Measurements from ENCODE around the gene CEP41. TPM values are rescaled to one million over a fixed set of nuclear protein-coding genes. Genes with fewer than 3 reads are reported as not detected.
"Not testable (repeated sequence)": the region's sequence is repeated elsewhere in the genome, so short reads cannot be mapped to it uniquely, and the experiment has no call there.

CEP41 gene
- total and polyA plus RNA-seq, 8 donors: 12.4 to 34.2 (median 28.6) TPM

GRCh38 chr7:130461272-130461671 is 20.5 kb upstream of the CEP41 start:
- Histone ChIP-seq H3K4me1 (no peaks in the 10 kb centered on the region), H3K9me3 (peaks cover 0 to 13% of the 10 kb centered on the region in 2 donors), H3K27ac (no peak overlapping the region), H3K36me3 (no peaks in the 10 kb centered on the region), H3K27me3 (no peaks in the 10 kb centered on the region), H3K4me3 (no peak overlapping the region)
- no peak for TF ChIP-seq CTCF (IDR thresholded peaks at IDR 0.05)
- intact Hi-C loops (cut with DNase I): no loop called here
- no peak for DNase-seq
- ATAC-seq: no peak

GRCh38 chr7:130458257-130458656 is 17.4 kb upstream of the CEP41 start:
- DNase-seq (no peak), ATAC-seq (no peak)
- no peaks in the 10 kb centered on the region for H3K4me1 ChIP-seq
- no peaks in the 10 kb centered on the region for H3K36me3 ChIP-seq
- no peak overlapping the region for H3K27ac ChIP-seq
- no peaks in the 10 kb centered on the region for H3K27me3 ChIP-seq
- no peak for TF ChIP-seq CTCF (IDR thresholded peaks at IDR 0.05)
- peaks cover 0 to 13% of the 10 kb centered on the region in 2 donors for H3K9me3 ChIP-seq
- intact Hi-C loops (cut with DNase I): no loop called here
- no peak overlapping the region for H3K4me3 ChIP-seq

- no peak for TF ChIP-seq CTCF (IDR thresholded peaks at IDR 0.05)
- intact Hi-C loops (cut with DNase I): no loop called here
- ATAC-seq: no peak
Observed at GRCh38 chr7:130454959-130455358, 14.1 kb upstream of the CEP41 start.

GRCh38 chr7:130452951-130453350 is 12.1 kb upstream of the CEP41 start:
- Histone ChIP-seq H3K4me3 (no peak overlapping the region), H3K27ac (no peak overlapping the region), H3K36me3 (no peaks in the 10 kb centered on the region), H3K27me3 (no peaks in the 10 kb centered on the region), H3K9me3 (peaks cover 0 to 5% of the 10 kb centered on the region in 2 donors), H3K4me1 (no peaks in the 10 kb centered on the region)
- no peak for ATAC-seq
- intact Hi-C loops (cut with DNase I): no loop called here
- TF ChIP-seq CTCF (IDR thresholded peaks at IDR 0.05): no peak
- DNase-seq: peak in 1 of 4 donors; percentile 84

More at GRCh38 chr7:130454959-130455358, 14.1 kb upstream of the CEP41 start:
- H3K4me1 ChIP-seq: no peaks in the 10 kb centered on the region
- no peak overlapping the region for H3K27ac ChIP-seq
- H3K4me3 ChIP-seq: no peak overlapping the region
- H3K27me3 ChIP-seq: no peaks in the 10 kb centered on the region
- H3K9me3 ChIP-seq: peaks cover 0 to 13% of the 10 kb centered on the region in 2 donors
- no peaks in the 10 kb centered on the region for H3K36me3 ChIP-seq
- no peak for DNase-seq

- H3K27me3 ChIP-seq; H3K36me3 ChIP-seq; DNase-seq; H3K27ac ChIP-seq; intact Hi-C loops (cut with DNase I); ATAC-seq; H3K4me1 ChIP-seq; H3K4me3 ChIP-seq; H3K9me3 ChIP-seq: not testable (repeated sequence)
Observed at GRCh38 chr7:130451344-130451743, 10.5 kb upstream of the CEP41 start.

GRCh38 chr7:130446259-130446658 is 5.4 kb upstream of the CEP41 start:
- Histone ChIP-seq H3K4me3 (no peak overlapping the region), H3K4me1 (peaks cover 7 to 12% of the 10 kb centered on the region in 2 donors), H3K36me3 (no peaks in the 10 kb centered on the region), H3K27ac (no peak overlapping the region), H3K27me3 (no peaks in the 10 kb centered on the region), H3K9me3 (peaks cover 0 to 6% of the 10 kb centered on the region in 2 donors)
- TF ChIP-seq CTCF (IDR thresholded peaks at IDR 0.05): no peak
- ATAC-seq: no peak
- intact Hi-C loops (cut with DNase I): no loop called here
- no peak for DNase-seq

Data from left lung (tissue), 10 donors.